Endothelial cell of umbilical vein (primary cell): ENCODE data around the gene NHERF2. TPM values are rescaled to one million over a fixed set of nuclear protein-coding genes. Genes with fewer than 3 reads are reported as not detected.

Source experiments
- BruUV-seq: library from RNA; stranded (reverse); fragments of 400-500 nt; replicated peaks from 2 replicates; lab custom pipeline; 2021; lab: Mats Ljungman, UMichigan
- CTCF ChIA-PET: fragments of 300-600, 350-600 bp; sonication (Branson Sonifier 250); formaldehyde crosslinking; loops from one replicate; lab custom pipeline; 2021; ENCODE audit warnings: antibody characterized with exemption, inconsistent platforms; lab: Charles Lee
- POLR2A ChIA-PET: fragments of 300-600, 350-600 bp; sonication (Branson Sonifier 250); formaldehyde crosslinking; loops from one replicate; lab custom pipeline; 2021; ENCODE audit warnings: antibody characterized with exemption, inconsistent platforms; lab: Charles Lee
- DNase-seq: peaks from one replicate; pipeline ENCODE4 v3.0.0-alpha.2; 2011; ENCODE audit warnings: low read depth, low spot score
- FAIRE-seq: peaks from 2 replicates; lab custom pipeline; 2011; peaks lifted over from hg19 to GRCh38; lab: Jason Lieb, UNC
- H2AFZ ChIP-seq: 2 replicates; pipeline ENCODE4 v1.6.0; 2012; ENCODE audit warnings: low read depth, low read length, control low read depth, inconsistent platforms
- H3K27ac ChIP-seq: 2 replicates; pipeline ENCODE4 v1.5.1; 2011; ENCODE audit warnings: low read depth, mild to moderate bottlenecking, control low read depth, low read length, moderate library complexity; ENCODE audit not compliant: insufficient read depth
- H3K27me3 ChIP-seq, 2 experiments: 2 replicates each; pipeline versions ENCODE4 v1.6.0 to v1.6.1; 2011; ENCODE audit warnings: low read length in 2 of 2, mixed read lengths in 1 of 2; ENCODE audit not compliant: control insufficient read depth in 2 of 2, insufficient read depth in 2 of 2
- H3K36me3 ChIP-seq, 2 experiments: 2 replicates in 1 of 2; 3 replicates in 1 of 2; pipeline ENCODE4 v1.5.1; 2011; ENCODE audit warnings: low read length in 2 of 2, mild to moderate bottlenecking in 1 of 2, moderate library complexity in 1 of 2; ENCODE audit not compliant: control insufficient read depth in 2 of 2, insufficient read depth in 2 of 2; ENCODE audit errors: extremely low read depth in 1 of 2
- H3K4me1 ChIP-seq: 3 replicates; pipeline ENCODE4 v1.5.1; 2011; ENCODE audit warnings: mild to moderate bottlenecking, low read length; ENCODE audit not compliant: control insufficient read depth, insufficient read depth; ENCODE audit errors: extremely low read depth
- H3K4me2 ChIP-seq: 2 replicates; pipeline ENCODE4 v1.6.1; 2011; ENCODE audit warnings: low read length, control low read depth, mixed read lengths; ENCODE audit not compliant: insufficient read depth
- H3K4me3 ChIP-seq, 3 experiments: fragments of 200-600 bp in 1 of 3; sonication (generic), shearing (Covaris generic) in 1 of 3; replicated peaks in 1 of 3; 2 replicates each; pipeline ENCODE4 v1.5.1; 2011 to 2016; ENCODE audit warnings: control low read depth in 3 of 3, low read length in 3 of 3, mild to moderate bottlenecking in 2 of 3, inconsistent platforms in 1 of 3, low read depth in 1 of 3, moderate library complexity in 1 of 3; ENCODE audit not compliant: insufficient read depth in 1 of 3
- H3K79me2 ChIP-seq: 2 replicates; pipeline ENCODE4 v1.6.0; 2012; ENCODE audit warnings: low read length, inconsistent platforms; ENCODE audit not compliant: control insufficient read depth, insufficient read depth
- H3K9ac ChIP-seq: replicated peaks from 2 replicates; pipeline ENCODE3; 2011; ENCODE audit warnings: low read length, control low read depth; ENCODE audit not compliant: insufficient read depth; ENCODE audit errors: extremely low read depth
- H3K9me1 ChIP-seq: replicated peaks from 3 replicates; pipeline ENCODE4 v1.6.0; 2011; ENCODE audit warnings: mild to moderate bottlenecking, low read length; ENCODE audit not compliant: control insufficient read depth, insufficient read depth; ENCODE audit errors: extremely low read depth
- H3K9me3 ChIP-seq: replicated peaks from 2 replicates; pipeline ENCODE4 v1.5.1; 2012; ENCODE audit warnings: low read length, inconsistent platforms; ENCODE audit not compliant: control insufficient read depth, insufficient read depth
- H4K20me1 ChIP-seq: replicated peaks from 2 replicates; pipeline ENCODE3; 2011; ENCODE audit warnings: mild to moderate bottlenecking, low read length; ENCODE audit not compliant: control insufficient read depth, insufficient read depth; ENCODE audit errors: extremely low read depth
- EZH2 ChIP-seq: IDR thresholded peaks from 2 replicates; pipeline ENCODE4 v1.6.1; 2012; ENCODE audit warnings: borderline replicate concordance, low read depth, mild to moderate bottlenecking, moderate library complexity, low read length, inconsistent platforms; ENCODE audit not compliant: severe bottlenecking
- FOS ChIP-seq: IDR thresholded peaks from 2 replicates; pipeline ENCODE4 v1.6.1; 2011; ENCODE audit warnings: mild to moderate bottlenecking, low read length, moderate library complexity, borderline replicate concordance; ENCODE audit not compliant: insufficient read depth
- GATA2 ChIP-seq: IDR thresholded peaks from 2 replicates; pipeline ENCODE4 v1.7.0; 2011; ENCODE audit warnings: low read depth, mild to moderate bottlenecking, moderate library complexity, mixed read lengths, low read length; ENCODE audit not compliant: insufficient read length, insufficient read depth
- JUN ChIP-seq: IDR thresholded peaks from 2 replicates; pipeline ENCODE4 v1.6.1; 2011; ENCODE audit warnings: borderline replicate concordance, low read depth; ENCODE audit not compliant: insufficient read length, insufficient read depth
- MYC ChIP-seq: IDR thresholded peaks from one replicate; pipeline ENCODE4 v1.6.1; 2011; ENCODE audit warnings: mild to moderate bottlenecking, low read depth, low read length
- POLR2A ChIP-seq: IDR thresholded peaks from 2 replicates; pipeline ENCODE4 v1.6.1; 2012; ENCODE audit warnings: low read depth, mild to moderate bottlenecking, control low read depth, low read length
- POLR2AphosphoS5 ChIP-seq: IDR thresholded peaks from 2 replicates; pipeline ENCODE4 v1.6.1; 2012; ENCODE audit warnings: low read depth, mild to moderate bottlenecking, control low read depth, low read length, moderate library complexity; ENCODE audit not compliant: insufficient read depth
- dilution Hi-C: fragments of 300-500 bp; cut with MboI; formaldehyde crosslinking; loops from one replicate; pipeline ENCODE4 v1.15.0; 2019; ENCODE audit warnings: low sequenced_read_pairs; ENCODE audit not compliant: extremely low pct_ligation_motif_present
- intact Hi-C: fragments of 100-400 bp; cut with micrococcal nuclease; formaldehyde crosslinking; loops from one replicate; pipeline ENCODE4 v1.10.0; 2022
- polyA plus RNA-seq, 4 experiments: library from polyadenylated mRNA; depleted of rRNA in 3 of 4; stranded (reverse) in 3 of 4; unstranded in 1 of 4; fragments of >200 nt; gene quantifications; 2 replicates each; pipeline versions ENCODE4 v1.2.1 to v1.2.3, GENCODE V29; 2011 to 2012; ENCODE audit warnings: missing spikeins in 1 of 4
- total RNA-seq: library from RNA; stranded (reverse); gene quantifications from 2 replicates; pipeline ENCODE4 v1.2.3, GENCODE V29; 2021
- TF ChIP-seq, protein P1 (sequence below), 2 donors: IDR thresholded peaks; 1 replicate in 1 of 2; 2 replicates in 1 of 2; pipeline ENCODE4 v1.5.1; 2011; ENCODE audit warnings: low read length in 2 of 2, mild to moderate bottlenecking in 2 of 2, moderate library complexity in 2 of 2, control low read depth in 1 of 2, inconsistent platforms in 1 of 2, low read depth in 1 of 2; ENCODE audit not compliant: insufficient read depth in 1 of 2; ENCODE audit errors: extremely low read depth in 1 of 2
- TF ChIP-seq, protein P2 (sequence below): IDR thresholded peaks from 2 replicates; pipeline ENCODE4 v1.6.1; 2011; ENCODE audit not compliant: insufficient read depth, insufficient read length

NHERF2 gene
- total and polyA plus RNA-seq, 2 donors (not counting 3 experiments of a cell fraction or from before 2014, with no cell fraction given) = 65.2 to 71.2 TPM

DNA sequence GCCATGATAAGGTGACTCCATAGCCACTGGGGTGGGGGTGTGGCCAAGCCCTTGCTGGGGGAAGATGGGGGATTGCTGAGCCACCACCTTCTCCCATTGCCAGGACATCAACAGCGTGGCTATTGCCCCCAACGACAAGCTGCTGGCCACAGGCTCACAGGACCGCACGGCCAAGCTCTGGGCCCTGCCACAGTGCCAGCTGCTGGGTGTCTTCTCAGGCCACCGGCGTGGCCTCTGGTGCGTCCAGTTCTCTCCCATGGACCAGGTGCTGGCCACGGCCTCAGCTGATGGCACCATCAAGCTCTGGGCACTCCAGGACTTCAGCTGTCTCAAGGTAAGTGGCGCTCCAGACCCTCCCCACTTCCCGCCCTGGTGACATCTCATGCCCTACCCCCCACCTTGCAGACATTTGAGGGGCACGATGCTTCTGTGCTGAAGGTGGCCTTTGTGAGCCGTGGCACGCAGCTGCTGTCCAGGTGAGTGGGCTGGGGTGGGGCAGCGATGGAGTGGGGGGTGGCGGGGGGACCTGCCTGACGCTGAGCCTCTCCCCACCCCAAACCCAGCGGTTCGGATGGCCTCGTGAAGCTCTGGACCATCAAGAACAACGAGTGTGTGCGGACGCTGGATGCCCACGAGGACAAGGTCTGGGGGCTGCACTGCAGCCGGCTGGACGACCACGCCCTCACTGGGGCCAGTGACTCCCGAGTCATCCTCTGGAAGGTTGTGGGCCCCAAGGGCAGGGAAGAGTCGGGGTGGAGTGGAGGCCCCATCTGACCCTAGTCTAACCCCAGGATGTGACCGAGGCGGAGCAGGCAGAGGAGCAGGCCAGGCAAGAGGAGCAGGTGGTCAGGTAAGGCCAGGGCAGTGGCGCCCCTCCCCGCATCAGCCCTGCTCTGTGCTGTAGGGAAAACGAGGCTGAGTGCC, 49.5 kb upstream of the NHERF2 start:
- peaks cover 4% of the 10 kb centered on the region for H3K4me1 ChIP-seq
- TF ChIP-seq JUN (no peak), POLR2AphosphoS5 (no peak), POLR2A (no peak), GATA2 (no peak), FOS (no peak), EZH2 (no peak), MYC (no peak)
- TF ChIP-seq, protein P1, sequence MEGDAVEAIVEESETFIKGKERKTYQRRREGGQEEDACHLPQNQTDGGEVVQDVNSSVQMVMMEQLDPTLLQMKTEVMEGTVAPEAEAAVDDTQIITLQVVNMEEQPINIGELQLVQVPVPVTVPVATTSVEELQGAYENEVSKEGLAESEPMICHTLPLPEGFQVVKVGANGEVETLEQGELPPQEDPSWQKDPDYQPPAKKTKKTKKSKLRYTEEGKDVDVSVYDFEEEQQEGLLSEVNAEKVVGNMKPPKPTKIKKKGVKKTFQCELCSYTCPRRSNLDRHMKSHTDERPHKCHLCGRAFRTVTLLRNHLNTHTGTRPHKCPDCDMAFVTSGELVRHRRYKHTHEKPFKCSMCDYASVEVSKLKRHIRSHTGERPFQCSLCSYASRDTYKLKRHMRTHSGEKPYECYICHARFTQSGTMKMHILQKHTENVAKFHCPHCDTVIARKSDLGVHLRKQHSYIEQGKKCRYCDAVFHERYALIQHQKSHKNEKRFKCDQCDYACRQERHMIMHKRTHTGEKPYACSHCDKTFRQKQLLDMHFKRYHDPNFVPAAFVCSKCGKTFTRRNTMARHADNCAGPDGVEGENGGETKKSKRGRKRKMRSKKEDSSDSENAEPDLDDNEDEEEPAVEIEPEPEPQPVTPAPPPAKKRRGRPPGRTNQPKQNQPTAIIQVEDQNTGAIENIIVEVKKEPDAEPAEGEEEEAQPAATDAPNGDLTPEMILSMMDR (IDR thresholded peaks at IDR 0.05; ENCODE audit: extremely low read depth in 1 of 2, insufficient read depth in 1 of 2, low read depth in 1 of 2, low read length in 2 of 2) = no peak
- TF ChIP-seq, protein P2, sequence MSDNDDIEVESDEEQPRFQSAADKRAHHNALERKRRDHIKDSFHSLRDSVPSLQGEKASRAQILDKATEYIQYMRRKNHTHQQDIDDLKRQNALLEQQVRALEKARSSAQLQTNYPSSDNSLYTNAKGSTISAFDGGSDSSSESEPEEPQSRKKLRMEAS = no peak
- H3K27me3 ChIP-seq = peaks cover 29 to 31% of the 10 kb centered on the region in 2 experiments
- peaks cover 13% of the 10 kb centered on the region for H3K79me2 ChIP-seq
- H3K27ac ChIP-seq = no peak overlapping the region
- intact Hi-C loops (no loop called here), dilution Hi-C loops (no loop called here)
- ChIA-PET POLR2A (no interaction called here), CTCF (no interaction called here)
- FAIRE-seq = no peak
- no peaks in the 10 kb centered on the region for H3K9me1 ChIP-seq
- H3K4me2 ChIP-seq = no peak overlapping the region
- peaks cover 9 to 37% of the 10 kb centered on the region in 2 experiments for H3K36me3 ChIP-seq
- H2AFZ ChIP-seq = no peak overlapping the region
- H4K20me1 ChIP-seq = no peaks in the 10 kb centered on the region
- H3K9me3 ChIP-seq = no peaks in the 10 kb centered on the region
- BruUV-seq = no TSS peak
- no peak overlapping the region for H3K9ac ChIP-seq
- no peak overlapping the region for H3K4me3 ChIP-seq
- DNase-seq = no peak
